ENCODE results near the gene NLRX1. TPM values are rescaled to one million over a fixed set of nuclear protein-coding genes. Genes with fewer than 3 reads are reported as not detected.
A peak's percentile ranks its signal among the peaks of the same experiment; 100 is the strongest.

The NLRX1 gene
- total RNA-seq, 4 donors from 2014 or later, result 31.5 to 83.3 (median 67.5) TPM

- 23 to 48% methylated on average over 5 to 6 of the region's 6 CpGs for WGBS, 2 donors
- TF ChIP-seq POLR2A (IDR thresholded peaks at IDR 0.05), result peak in 1 of 4 donors; percentile 27
- TF ChIP-seq, protein P1, sequence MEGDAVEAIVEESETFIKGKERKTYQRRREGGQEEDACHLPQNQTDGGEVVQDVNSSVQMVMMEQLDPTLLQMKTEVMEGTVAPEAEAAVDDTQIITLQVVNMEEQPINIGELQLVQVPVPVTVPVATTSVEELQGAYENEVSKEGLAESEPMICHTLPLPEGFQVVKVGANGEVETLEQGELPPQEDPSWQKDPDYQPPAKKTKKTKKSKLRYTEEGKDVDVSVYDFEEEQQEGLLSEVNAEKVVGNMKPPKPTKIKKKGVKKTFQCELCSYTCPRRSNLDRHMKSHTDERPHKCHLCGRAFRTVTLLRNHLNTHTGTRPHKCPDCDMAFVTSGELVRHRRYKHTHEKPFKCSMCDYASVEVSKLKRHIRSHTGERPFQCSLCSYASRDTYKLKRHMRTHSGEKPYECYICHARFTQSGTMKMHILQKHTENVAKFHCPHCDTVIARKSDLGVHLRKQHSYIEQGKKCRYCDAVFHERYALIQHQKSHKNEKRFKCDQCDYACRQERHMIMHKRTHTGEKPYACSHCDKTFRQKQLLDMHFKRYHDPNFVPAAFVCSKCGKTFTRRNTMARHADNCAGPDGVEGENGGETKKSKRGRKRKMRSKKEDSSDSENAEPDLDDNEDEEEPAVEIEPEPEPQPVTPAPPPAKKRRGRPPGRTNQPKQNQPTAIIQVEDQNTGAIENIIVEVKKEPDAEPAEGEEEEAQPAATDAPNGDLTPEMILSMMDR (IDR thresholded peaks at IDR 0.05), result peak in 1 of 6 experiments; percentile 6
- Histone ChIP-seq H3K27ac (peak overlapping the region; percentile 94 to 99 (median 98)), H3K4me1 (peaks cover 11 to 63% (median 26%) of the 10 kb centered on the region in 3 donors), H3K4me3 (peak overlapping the region; percentile 65 to 98 (median 85)), H3K27me3 (no peaks in the 10 kb centered on the region), H3K36me3 (peaks cover 0 to 20% (median 0%) of the 10 kb centered on the region in 3 donors), H3K9me3 (no peaks in the 10 kb centered on the region)
- no peak for DNase-seq
- intact Hi-C loops (cut with DNase I), result no loop called here
Observed at GRCh38 chr11:119167933-119168332, 592 bp upstream of the NLRX1 start.

- H3K27ac ChIP-seq, result peak overlapping the region; percentile 94 to 99 (median 98)
- intact Hi-C loops (cut with DNase I), result no loop called here
- no peaks in the 10 kb centered on the region for H3K27me3 ChIP-seq
- peaks cover under 1 to 34% (median under 1%) of the 10 kb centered on the region in 3 donors for H3K36me3 ChIP-seq
- peak overlapping the region; percentile 65 to 98 (median 85) for H3K4me3 ChIP-seq
- 0 to 23% methylated on average over 2 to 9 of the region's 15 CpGs for WGBS, 2 donors
- no peaks in the 10 kb centered on the region for H3K9me3 ChIP-seq
- TF ChIP-seq, protein P1 (IDR thresholded peaks at IDR 0.05), result no peak
- TF ChIP-seq POLR2A (IDR thresholded peaks at IDR 0.05), result peak in 2 of 4 donors; percentile 13 to 39
- peaks cover 11 to 63% (median 26%) of the 10 kb centered on the region in 3 donors for H3K4me1 ChIP-seq
- no peak for DNase-seq
Observed at GRCh38 chr11:119169282-119169719, 776 bp downstream of the NLRX1 start.

DNA sequence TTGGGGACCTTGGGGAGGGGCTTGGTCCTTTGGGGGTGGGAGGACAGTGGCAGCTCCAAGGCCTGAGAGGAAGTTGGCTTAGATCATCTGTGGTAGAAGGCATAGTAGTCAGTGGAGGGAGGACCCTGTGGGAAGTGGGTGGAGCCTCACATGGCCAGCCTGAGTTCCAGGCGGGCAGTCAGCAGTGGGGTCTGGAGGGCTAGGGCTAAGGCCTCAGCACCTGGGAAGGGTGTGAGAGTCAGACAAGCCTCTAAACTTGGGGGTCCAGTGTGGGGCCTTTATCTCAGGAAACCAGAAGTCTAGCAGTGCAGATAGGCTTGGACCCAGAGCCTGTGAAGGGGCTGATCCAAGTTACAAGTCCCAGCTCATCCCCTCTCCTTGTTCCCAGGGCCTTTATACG is 4.0 kb downstream of the NLRX1 start:
- Histone ChIP-seq H3K27me3 (no peaks in the 10 kb centered on the region), H3K4me3 (no peak overlapping the region), H3K27ac (no peak overlapping the region), H3K4me1 (peaks cover 6 to 58% (median 22%) of the 10 kb centered on the region in 3 donors), H3K9me3 (no peaks in the 10 kb centered on the region), H3K36me3 (peaks cover 10 to 66% (median 14%) of the 10 kb centered on the region in 3 donors)
- TF ChIP-seq, protein P1 (IDR thresholded peaks at IDR 0.05), result no peak
- no peak for TF ChIP-seq POLR2A (IDR thresholded peaks at IDR 0.05)
- no peak for DNase-seq
- WGBS, 2 donors, result 70 to 71% methylated on average over 1 of the region's 2 CpGs
- intact Hi-C loops (cut with DNase I), result no loop called here

GRCh38 chr11:119173453-119173852 is 4.9 kb downstream of the NLRX1 start:
- H3K4me3 ChIP-seq, result no peak overlapping the region

DNA sequence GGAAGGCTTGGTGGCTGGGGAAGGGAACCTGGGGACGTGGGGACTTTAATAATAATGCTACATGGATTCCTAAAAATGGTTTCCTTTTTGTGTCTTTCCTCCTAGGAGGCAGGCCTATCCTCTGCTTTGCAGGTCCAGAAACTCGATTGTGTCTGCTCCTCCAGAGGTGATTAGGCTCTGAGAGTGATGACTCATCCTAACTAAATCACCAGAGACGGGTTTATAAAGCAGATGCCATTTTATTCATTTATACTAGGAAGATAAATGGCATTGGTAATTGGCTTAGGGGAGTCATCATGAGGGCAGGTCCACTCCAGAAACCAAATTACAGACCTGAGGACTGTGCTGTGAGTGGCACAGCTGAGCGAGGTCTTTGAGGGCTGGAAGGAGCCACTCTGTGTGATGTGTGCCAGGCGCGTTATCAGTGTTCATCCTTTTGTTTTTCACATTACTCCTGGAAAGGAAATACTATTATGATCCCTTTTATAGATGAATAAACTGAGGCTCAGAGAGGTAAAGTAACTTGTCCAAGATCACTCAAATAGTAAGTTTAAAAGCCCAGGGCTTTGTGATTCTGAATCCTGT is 7.1 kb downstream of the NLRX1 start:
- Histone ChIP-seq H3K9me3 (no peaks in the 10 kb centered on the region), H3K27ac (peak overlapping the region; percentile 5 to 40 (median 36)), H3K4me3 (no peak overlapping the region), H3K4me1 (peaks cover 6 to 33% (median 7%) of the 10 kb centered on the region in 3 donors), H3K36me3 (peaks cover 10 to 94% (median 16%) of the 10 kb centered on the region in 3 donors), H3K27me3 (no peaks in the 10 kb centered on the region)
- 57 to 63% methylated on average over 6 of the region's 6 CpGs for WGBS, 2 donors
- DNase-seq, result no peak
- TF ChIP-seq, protein P1 (IDR thresholded peaks at IDR 0.05), result no peak
- intact Hi-C loops (cut with DNase I), result no loop called here

More at GRCh38 chr11:119173453-119173852, 4.9 kb downstream of the NLRX1 start:
- Histone ChIP-seq H3K27me3 (no peaks in the 10 kb centered on the region), H3K9me3 (no peaks in the 10 kb centered on the region), H3K36me3 (peaks cover 10 to 74% (median 16%) of the 10 kb centered on the region in 3 donors), H3K27ac (no peak overlapping the region), H3K4me1 (peaks cover 6 to 48% (median 13%) of the 10 kb centered on the region in 3 donors)
- no peak for DNase-seq
- 70 to 89% methylated on average over 2 to 15 of the region's 21 CpGs for WGBS, 2 donors
- intact Hi-C loops (cut with DNase I), result no loop called here
- TF ChIP-seq, protein P1 (IDR thresholded peaks at IDR 0.05), result no peak
- TF ChIP-seq POLR2A (IDR thresholded peaks at IDR 0.05), result no peak
